Fibroblast of pulmonary artery (primary cell): ENCODE results near the gene ZIC1.

Source experiments
- DNase-seq: peaks from one replicate; pipeline ENCODE4 v3.0.0-alpha.2; 2010; ENCODE audit warnings: low read depth
- H3K4me3 ChIP-seq: replicated peaks from 2 replicates; pipeline ENCODE4 v1.5.1; 2011; ENCODE audit warnings: low read depth, mild to moderate bottlenecking, control low read depth, low read length, moderate library complexity
- TF ChIP-seq, protein P1 (sequence below): IDR thresholded peaks from 2 replicates; pipeline ENCODE4 v1.5.1; 2011; ENCODE audit warnings: mild to moderate bottlenecking, control low read depth, low read length, inconsistent platforms; ENCODE audit errors: missing control alignments

The ZIC1 gene

DNA sequence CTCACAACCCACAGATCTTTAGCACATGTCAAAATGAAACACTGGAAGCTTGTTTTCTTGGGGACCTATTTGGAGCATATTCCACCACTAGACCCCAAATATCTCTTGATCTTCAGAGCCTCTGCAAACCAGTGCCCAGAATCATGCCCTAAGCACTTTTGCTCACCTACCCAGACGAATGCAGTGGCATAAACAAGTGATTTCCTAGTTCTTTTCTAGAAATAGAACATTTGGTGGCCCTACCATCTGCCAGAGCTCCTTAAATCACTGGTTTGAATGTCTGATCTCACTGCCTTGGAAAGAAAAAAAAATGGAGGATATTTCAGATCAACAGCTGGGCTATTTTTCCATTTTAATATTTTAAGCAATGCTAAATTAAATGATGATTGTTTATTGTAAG is 8.2 kb upstream of the ZIC1 start:
- no peak overlapping the region for H3K4me3 ChIP-seq
- TF ChIP-seq, protein P1, sequence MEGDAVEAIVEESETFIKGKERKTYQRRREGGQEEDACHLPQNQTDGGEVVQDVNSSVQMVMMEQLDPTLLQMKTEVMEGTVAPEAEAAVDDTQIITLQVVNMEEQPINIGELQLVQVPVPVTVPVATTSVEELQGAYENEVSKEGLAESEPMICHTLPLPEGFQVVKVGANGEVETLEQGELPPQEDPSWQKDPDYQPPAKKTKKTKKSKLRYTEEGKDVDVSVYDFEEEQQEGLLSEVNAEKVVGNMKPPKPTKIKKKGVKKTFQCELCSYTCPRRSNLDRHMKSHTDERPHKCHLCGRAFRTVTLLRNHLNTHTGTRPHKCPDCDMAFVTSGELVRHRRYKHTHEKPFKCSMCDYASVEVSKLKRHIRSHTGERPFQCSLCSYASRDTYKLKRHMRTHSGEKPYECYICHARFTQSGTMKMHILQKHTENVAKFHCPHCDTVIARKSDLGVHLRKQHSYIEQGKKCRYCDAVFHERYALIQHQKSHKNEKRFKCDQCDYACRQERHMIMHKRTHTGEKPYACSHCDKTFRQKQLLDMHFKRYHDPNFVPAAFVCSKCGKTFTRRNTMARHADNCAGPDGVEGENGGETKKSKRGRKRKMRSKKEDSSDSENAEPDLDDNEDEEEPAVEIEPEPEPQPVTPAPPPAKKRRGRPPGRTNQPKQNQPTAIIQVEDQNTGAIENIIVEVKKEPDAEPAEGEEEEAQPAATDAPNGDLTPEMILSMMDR, result no peak
- DNase-seq, result no peak

DNA sequence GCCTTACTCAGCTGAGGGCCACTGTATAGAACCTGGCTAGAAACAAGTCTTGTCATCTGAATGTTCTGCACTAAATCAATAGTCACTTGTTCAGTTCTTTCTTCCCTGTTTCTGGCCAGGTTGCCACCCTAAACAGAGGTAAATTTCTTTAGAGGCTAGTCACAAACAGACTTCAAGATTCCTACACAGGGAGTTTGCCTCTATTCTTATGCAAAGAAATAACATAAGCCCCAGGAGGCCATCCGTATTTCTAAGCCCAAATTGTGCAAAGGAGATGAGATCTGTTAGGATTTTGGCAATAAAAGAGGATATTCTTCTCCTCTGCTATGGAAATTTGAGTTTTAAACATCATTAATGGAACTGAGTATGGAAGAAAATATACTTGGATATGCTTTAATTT is 7.7 kb upstream of the ZIC1 start:
- DNase-seq, result no peak
- no peak overlapping the region for H3K4me3 ChIP-seq
- TF ChIP-seq, protein P1, result no peak

DNA sequence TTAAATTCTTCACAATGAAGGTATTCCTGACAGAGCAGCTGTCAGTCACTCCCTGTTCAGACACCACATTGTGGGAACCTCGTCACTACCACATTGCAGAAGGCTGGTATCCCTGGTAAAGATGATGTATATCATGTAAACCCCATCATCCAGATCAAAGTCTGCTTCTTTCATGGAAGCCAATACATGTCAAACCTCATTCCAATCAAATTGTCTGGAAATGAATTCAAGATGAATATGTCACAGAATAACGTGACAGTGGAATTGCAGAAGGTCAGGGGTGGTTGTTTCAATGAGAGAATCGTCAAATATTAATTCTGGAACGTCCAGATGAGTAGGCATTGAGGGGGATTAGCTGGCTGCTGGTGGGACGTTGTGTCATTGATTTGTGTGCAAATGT is 7.0 kb upstream of the ZIC1 start:
- TF ChIP-seq, protein P1, result no peak
- H3K4me3 ChIP-seq, result no peak overlapping the region
- no peak for DNase-seq

DNA sequence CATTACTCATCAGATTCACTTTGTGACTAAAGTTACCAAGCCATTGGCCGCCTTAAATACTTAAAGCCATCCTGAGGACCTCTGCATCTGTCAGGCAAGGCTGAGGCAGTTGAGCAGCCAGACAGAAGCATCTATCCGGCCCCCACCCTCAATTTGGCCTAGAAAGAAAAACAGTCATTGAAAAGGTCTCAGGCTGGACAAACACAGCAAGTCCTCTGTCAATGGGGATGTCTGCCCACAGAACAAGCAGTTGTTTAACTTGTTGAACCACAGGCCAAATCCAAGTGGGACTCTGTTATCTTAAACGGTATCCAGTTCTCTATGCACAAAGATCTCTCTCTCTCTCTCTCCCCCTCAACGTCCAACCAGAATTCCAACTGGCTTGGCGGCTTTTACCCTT is 5.7 kb upstream of the ZIC1 start:
- DNase-seq, result no peak
- TF ChIP-seq, protein P1, result no peak
- no peak overlapping the region for H3K4me3 ChIP-seq

DNA sequence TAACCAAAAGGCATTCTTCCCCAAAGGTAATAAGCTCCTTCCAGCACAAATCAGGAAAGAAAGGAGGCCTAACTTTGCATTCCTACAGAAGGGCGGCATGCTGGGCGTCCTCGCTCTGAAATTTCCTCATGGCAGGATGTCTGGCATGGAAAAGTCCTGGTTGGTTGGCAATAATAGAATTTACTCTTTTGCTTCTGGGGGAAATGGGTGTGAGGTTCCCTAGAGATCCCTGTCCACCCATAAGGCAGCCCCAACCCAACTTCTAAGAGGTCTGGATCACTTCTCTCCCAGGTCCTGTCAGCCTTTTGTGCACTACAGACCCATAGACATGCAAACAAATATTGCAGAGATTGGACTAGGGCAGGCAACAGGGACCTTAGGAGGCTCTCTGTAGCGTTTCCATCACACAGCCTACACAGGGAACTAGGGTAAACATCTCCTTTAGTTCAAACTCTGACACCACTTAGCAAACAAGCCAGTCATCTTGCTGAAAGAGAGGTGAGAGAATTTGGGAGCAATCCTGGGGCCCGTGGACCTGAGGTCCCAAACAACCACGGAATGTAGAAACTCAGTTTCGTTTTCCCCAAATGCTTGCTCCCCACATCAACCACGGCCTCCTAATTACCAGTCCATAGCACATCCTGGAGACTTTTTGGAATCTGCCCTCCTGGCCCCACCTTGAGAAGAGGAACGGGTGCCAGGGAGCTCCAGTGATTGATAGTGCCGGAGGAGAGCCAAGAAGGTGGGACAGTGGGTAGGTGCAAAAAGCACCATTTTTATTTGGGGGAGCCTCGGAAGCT is 5.0 kb upstream of the ZIC1 start:
- no peak for DNase-seq
- no peak overlapping the region for H3K4me3 ChIP-seq
- TF ChIP-seq, protein P1, result no peak

DNA sequence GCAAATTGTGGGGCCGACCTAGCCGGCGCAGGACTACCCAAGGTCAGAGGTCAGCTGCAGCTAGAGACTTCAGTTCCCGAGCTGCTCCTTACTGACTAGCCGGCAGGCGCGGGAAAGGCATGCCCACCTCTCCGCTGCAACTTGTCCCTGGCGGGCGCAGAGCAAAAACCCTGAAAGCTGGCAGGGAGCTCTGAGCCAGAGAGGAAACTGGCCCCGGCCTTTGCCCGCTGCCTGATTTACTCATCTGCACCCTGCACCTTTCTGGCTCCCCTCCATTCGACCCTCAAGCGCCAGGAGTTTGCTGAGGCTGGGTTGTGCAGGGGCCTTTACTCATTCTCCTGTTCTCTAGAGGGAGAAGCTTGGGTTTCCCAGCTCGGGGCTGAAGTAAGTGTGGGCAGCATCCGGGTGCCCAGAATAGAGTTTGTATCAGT is 4.3 kb upstream of the ZIC1 start:
- H3K4me3 ChIP-seq, result no peak overlapping the region
- TF ChIP-seq, protein P1, result no peak
- DNase-seq, result no peak
